ENCODE results near the gene GPC3. TPM values are rescaled to one million over a fixed set of nuclear protein-coding genes. Genes with fewer than 3 reads are reported as not detected.

GPC3 gene
- total RNA-seq, 2 experiments from 2014 or later, result 0.25 to 0.59 TPM

- Histone ChIP-seq H3K27ac (ENCODE audit: low read depth in 1 of 2, low read length in 2 of 2) (no peak overlapping the region), H3K4me3 (ENCODE audit: low read length) (no peak overlapping the region), H3K4me1 (ENCODE audit: insufficient read depth, low read length) (peaks cover 4% of the 10 kb centered on the region), H3K27me3 (ENCODE audit: control insufficient read depth in 1 of 2, insufficient read depth in 2 of 2, low read length in 2 of 2) (no peaks in the 10 kb centered on the region), H3K9me3 (ENCODE audit: control insufficient read depth in 1 of 2, insufficient read depth in 1 of 2, low read length in 2 of 2) (no peaks in the 10 kb centered on the region), H3K36me3 (ENCODE audit: insufficient read depth, low read length) (no peaks in the 10 kb centered on the region)
- Mint-ChIP-seq H3K36me3 (ENCODE audit: low read depth) (no peaks in the 10 kb centered on the region), H3K9me3 (no peaks in the 10 kb centered on the region), H3K4me1 (ENCODE audit: low read depth) (peaks cover 13% of the 10 kb centered on the region), H3K4me3 (no peak overlapping the region), H3K27ac (no peak overlapping the region), H3K27me3 (no peaks in the 10 kb centered on the region)
- DNase-seq (no peak), ATAC-seq (ENCODE audit: poor library complexity) (no peak)
- TF ChIP-seq CTCF (IDR thresholded peaks at IDR 0.05), result no peak
- ChIA-PET CTCF (no interaction called here), POLR2A (no interaction called here)
- intact Hi-C loops (cut with DNase I, micrococcal nuclease), result no loop called here
These were observed 230.7 kb downstream of the GPC3 start for GRCh38 chrX:133754657-133755056.

GRCh38 chrX:133749951-133750350 is 235.4 kb downstream of the GPC3 start:
- CTCF ChIA-PET, result no interaction called here
- intact Hi-C loops (cut with DNase I, micrococcal nuclease), result no loop called here
- no peaks in the 10 kb centered on the region for H3K36me3 Mint-ChIP-seq (ENCODE audit: low read depth)
- ATAC-seq (ENCODE audit: poor library complexity) (no peak), DNase-seq (no peak)
- no peaks in the 10 kb centered on the region for H3K27me3 ChIP-seq (ENCODE audit: control insufficient read depth in 1 of 2, insufficient read depth in 2 of 2, low read length in 2 of 2)
- no peak overlapping the region for H3K4me3 ChIP-seq (ENCODE audit: low read length)
- H3K4me1 Mint-ChIP-seq (ENCODE audit: low read depth), result peaks cover 53% of the 10 kb centered on the region
- H3K27ac Mint-ChIP-seq, result peak overlapping the region; percentile 75
- H3K36me3 ChIP-seq (ENCODE audit: insufficient read depth, low read length), result no peaks in the 10 kb centered on the region
- H3K4me1 ChIP-seq (ENCODE audit: insufficient read depth, low read length), result peaks cover 8% of the 10 kb centered on the region
- no peak for TF ChIP-seq CTCF (IDR thresholded peaks at IDR 0.05)
- H3K9me3 ChIP-seq (ENCODE audit: control insufficient read depth in 1 of 2, insufficient read depth in 1 of 2, low read length in 2 of 2), result no peaks in the 10 kb centered on the region
- H3K27ac ChIP-seq (ENCODE audit: low read depth in 1 of 2, low read length in 2 of 2), result no peak overlapping the region
- POLR2A ChIA-PET, result interaction anchor here (1.0 kb wide), 2 partner anchors 12 to 13 kb away, joined by 3 to 4 read pairs; no protein-coding TSS in a partner anchor
- H3K9me3 Mint-ChIP-seq, result no peaks in the 10 kb centered on the region
- H3K4me3 Mint-ChIP-seq, result no peak overlapping the region
- H3K27me3 Mint-ChIP-seq, result no peaks in the 10 kb centered on the region

GRCh38 chrX:133749370-133749769 is 236.0 kb downstream of the GPC3 start:
- POLR2A ChIA-PET, result interaction anchor here (1.0 kb wide), 2 partner anchors 12 to 14 kb away, joined by 3 to 4 read pairs; no protein-coding TSS in a partner anchor
- Histone ChIP-seq H3K4me3 (ENCODE audit: low read length) (no peak overlapping the region), H3K36me3 (ENCODE audit: insufficient read depth, low read length) (no peaks in the 10 kb centered on the region), H3K4me1 (ENCODE audit: insufficient read depth, low read length) (peaks cover 8% of the 10 kb centered on the region), H3K27me3 (ENCODE audit: control insufficient read depth in 1 of 2, insufficient read depth in 2 of 2, low read length in 2 of 2) (no peaks in the 10 kb centered on the region), H3K9me3 (ENCODE audit: control insufficient read depth in 1 of 2, insufficient read depth in 1 of 2, low read length in 2 of 2) (no peaks in the 10 kb centered on the region), H3K27ac (ENCODE audit: low read depth in 1 of 2, low read length in 2 of 2) (no peak overlapping the region)
- no peak for TF ChIP-seq CTCF (IDR thresholded peaks at IDR 0.05)
- peak; percentile 64 for ATAC-seq (ENCODE audit: poor library complexity)
- Mint-ChIP-seq H3K4me1 (ENCODE audit: low read depth) (peaks cover 59% of the 10 kb centered on the region), H3K9me3 (no peaks in the 10 kb centered on the region), H3K36me3 (ENCODE audit: low read depth) (no peaks in the 10 kb centered on the region), H3K27ac (peak overlapping the region; percentile 75), H3K27me3 (no peaks in the 10 kb centered on the region), H3K4me3 (peak overlapping the region; percentile 46)
- peak in 5 of 14 experiments; percentile 2 to 38 (median 24) for DNase-seq
- intact Hi-C loops (cut with DNase I, micrococcal nuclease), result no loop called here
- CTCF ChIA-PET, result no interaction called here

All from CD4-positive, alpha-beta T cell (primary cell).